Panc1 (cell line): Measurements from ENCODE around the gene MYO5B. TPM values are rescaled to one million over a fixed set of nuclear protein-coding genes. Genes with fewer than 3 reads are reported as not detected.

ENCODE experiments used
- ATAC-seq: fragments of 200-7000 bp; cut with Tn5 transposase; 2 replicates; pipeline ENCODE4 v1.9.1; 2020; ENCODE audit warnings: mild to moderate bottlenecking, moderate library complexity
- BruUV-seq: library from RNA; stranded (reverse); fragments of 400-500 nt; replicated peaks from 2 replicates; lab custom pipeline; 2021; lab: Mats Ljungman, UMichigan
- CTCF ChIA-PET: fragments of 300-600 bp; sonication (Branson Sonifier 250); formaldehyde crosslinking; loops from one replicate; lab custom pipeline; 2022; ENCODE audit warnings: antibody characterized with exemption; lab: Charles Lee
- POLR2A ChIA-PET: fragments of 300-600 bp; sonication (Branson Sonifier 250); formaldehyde crosslinking; loops from one replicate; lab custom pipeline; 2022; ENCODE audit warnings: antibody characterized with exemption; lab: Charles Lee
- DNase-seq: peaks from one replicate; pipeline ENCODE4 v3.0.0-alpha.2; 2010; ENCODE audit warnings: low read depth, low spot score
- H3K27ac ChIP-seq: 2 replicates; pipeline ENCODE4 v1.5.1; 2011; ENCODE audit warnings: mild to moderate bottlenecking, low read length, inconsistent platforms
- H3K27me3 ChIP-seq: fragments of 200-500 bp; sonication (Bioruptor generic); 2 replicates; pipeline ENCODE4 v1.6.0; 2014; ENCODE audit warnings: low read length, inconsistent platforms; ENCODE audit not compliant: control insufficient read depth, insufficient read depth
- H3K36me3 ChIP-seq: fragments of 200-500 bp; sonication (Bioruptor generic); 2 replicates; pipeline ENCODE4 v1.5.1; 2014; ENCODE audit warnings: inconsistent platforms, mild to moderate bottlenecking, low read length, moderate library complexity; ENCODE audit not compliant: control insufficient read depth, insufficient read depth
- H3K4me1 ChIP-seq: 2 replicates; pipeline ENCODE4 v1.5.1; 2011; ENCODE audit warnings: inconsistent platforms, mild to moderate bottlenecking, low read length, moderate library complexity; ENCODE audit not compliant: control insufficient read depth, insufficient read depth
- H3K4me3 ChIP-seq, 2 experiments: 2 replicates each; pipeline ENCODE4 v1.5.1; 2011 to 2012; ENCODE audit warnings: low read depth in 2 of 2, low read length in 2 of 2, mild to moderate bottlenecking in 2 of 2, inconsistent platforms in 1 of 2, moderate library complexity in 1 of 2
- H3K9me3 ChIP-seq: fragments of 200-500 bp; sonication (Bioruptor generic); 2 replicates; pipeline ENCODE4 v1.5.1; 2014; ENCODE audit warnings: low read depth, mild to moderate bottlenecking, inconsistent platforms, low read length, moderate library complexity; ENCODE audit not compliant: control insufficient read depth, insufficient read depth
- CTCF ChIP-seq: fragments of 450-650 bp; IDR thresholded peaks from 2 replicates; pipeline ENCODE4 v1.5.1; 2017; ENCODE audit warnings: mild to moderate bottlenecking
- POLR2AphosphoS5 ChIP-seq: IDR thresholded peaks from 2 replicates; pipeline ENCODE4 v1.6.1; 2012; ENCODE audit warnings: mild to moderate bottlenecking, low read depth, low read length, moderate library complexity
- SIN3A ChIP-seq: IDR thresholded peaks from 2 replicates; pipeline ENCODE4 v1.6.1; 2012; ENCODE audit warnings: low read depth, mild to moderate bottlenecking, low read length, moderate library complexity, borderline replicate concordance; ENCODE audit not compliant: insufficient read depth
- TCF7L2 ChIP-seq: IDR thresholded peaks from 2 replicates; pipeline ENCODE4 v1.6.1; 2011; ENCODE audit warnings: mild to moderate bottlenecking, low read depth, low read length, inconsistent platforms
- in situ Hi-C: cut with HindIII; loops from 2 replicates; pipeline ENCODE4 v1.10.0; 2016; ENCODE audit warnings: low sequenced_read_pairs, low pct_unique_long_range_greater_than_20kb
- intact Hi-C: fragments of 100-400 bp; cut with micrococcal nuclease; formaldehyde crosslinking; loops from one replicate; pipeline ENCODE4 v1.10.0; 2022; ENCODE audit not compliant: unreplicated experiment
- total RNA-seq: library from RNA; stranded (reverse); gene quantifications from one replicate; pipeline ENCODE4 v1.2.1, GENCODE V29; 2021; ENCODE audit not compliant: unreplicated experiment
- TF ChIP-seq, protein P1 (sequence below), 2 experiments: IDR thresholded peaks; 2 replicates each; pipeline ENCODE4 v1.6.1; 2011 to 2012; ENCODE audit warnings: low read depth in 2 of 2, control low read depth in 1 of 2, low read length in 1 of 2, mild to moderate bottlenecking in 1 of 2, moderate library complexity in 1 of 2; ENCODE audit not compliant: insufficient read depth in 1 of 2

MYO5B gene
- total RNA-seq, 1 experiment from 2014 or later = 0.31 TPM

DNA sequence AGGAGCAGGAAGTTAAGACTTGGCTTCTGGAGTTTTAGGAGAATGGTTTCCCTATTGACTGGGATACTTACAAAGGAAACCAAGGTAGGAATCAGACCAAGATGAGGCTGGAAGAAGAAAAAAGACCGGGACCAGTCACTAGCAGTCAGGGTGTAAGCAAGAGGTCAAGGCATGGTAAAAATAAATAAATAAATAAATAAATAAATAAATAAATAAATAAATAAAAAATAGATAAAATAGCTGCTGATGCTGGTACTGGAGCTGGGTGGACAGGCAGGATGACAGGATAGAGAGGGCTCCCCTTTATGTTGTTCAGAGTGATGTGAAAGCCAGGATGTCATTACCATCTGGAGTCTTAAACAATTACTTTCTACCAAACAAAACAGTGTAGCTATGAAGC lies 89.9 kb downstream of the MYO5B start:
- ChIA-PET POLR2A (no interaction called here), CTCF (no interaction called here)
- DNase-seq = no peak
- Histone ChIP-seq H3K9me3 (no peaks in the 10 kb centered on the region), H3K27me3 (no peaks in the 10 kb centered on the region), H3K27ac (no peak overlapping the region), H3K4me3 (no peak overlapping the region), H3K4me1 (no peaks in the 10 kb centered on the region), H3K36me3 (no peaks in the 10 kb centered on the region)
- in situ Hi-C loops (no loop called here), intact Hi-C loops (no loop called here)
- TF ChIP-seq CTCF = no peak
- TF ChIP-seq POLR2AphosphoS5 = no peak
- TF ChIP-seq, protein P1, sequence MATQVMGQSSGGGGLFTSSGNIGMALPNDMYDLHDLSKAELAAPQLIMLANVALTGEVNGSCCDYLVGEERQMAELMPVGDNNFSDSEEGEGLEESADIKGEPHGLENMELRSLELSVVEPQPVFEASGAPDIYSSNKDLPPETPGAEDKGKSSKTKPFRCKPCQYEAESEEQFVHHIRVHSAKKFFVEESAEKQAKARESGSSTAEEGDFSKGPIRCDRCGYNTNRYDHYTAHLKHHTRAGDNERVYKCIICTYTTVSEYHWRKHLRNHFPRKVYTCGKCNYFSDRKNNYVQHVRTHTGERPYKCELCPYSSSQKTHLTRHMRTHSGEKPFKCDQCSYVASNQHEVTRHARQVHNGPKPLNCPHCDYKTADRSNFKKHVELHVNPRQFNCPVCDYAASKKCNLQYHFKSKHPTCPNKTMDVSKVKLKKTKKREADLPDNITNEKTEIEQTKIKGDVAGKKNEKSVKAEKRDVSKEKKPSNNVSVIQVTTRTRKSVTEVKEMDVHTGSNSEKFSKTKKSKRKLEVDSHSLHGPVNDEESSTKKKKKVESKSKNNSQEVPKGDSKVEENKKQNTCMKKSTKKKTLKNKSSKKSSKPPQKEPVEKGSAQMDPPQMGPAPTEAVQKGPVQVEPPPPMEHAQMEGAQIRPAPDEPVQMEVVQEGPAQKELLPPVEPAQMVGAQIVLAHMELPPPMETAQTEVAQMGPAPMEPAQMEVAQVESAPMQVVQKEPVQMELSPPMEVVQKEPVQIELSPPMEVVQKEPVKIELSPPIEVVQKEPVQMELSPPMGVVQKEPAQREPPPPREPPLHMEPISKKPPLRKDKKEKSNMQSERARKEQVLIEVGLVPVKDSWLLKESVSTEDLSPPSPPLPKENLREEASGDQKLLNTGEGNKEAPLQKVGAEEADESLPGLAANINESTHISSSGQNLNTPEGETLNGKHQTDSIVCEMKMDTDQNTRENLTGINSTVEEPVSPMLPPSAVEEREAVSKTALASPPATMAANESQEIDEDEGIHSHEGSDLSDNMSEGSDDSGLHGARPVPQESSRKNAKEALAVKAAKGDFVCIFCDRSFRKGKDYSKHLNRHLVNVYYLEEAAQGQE (IDR thresholded peaks at IDR 0.05; ENCODE audit: insufficient read depth in 1 of 2, low read depth in 2 of 2, low read length in 1 of 2) = no peak
- TF ChIP-seq TCF7L2 = no peak
- no peak for TF ChIP-seq SIN3A
- BruUV-seq = no TSS peak
- no peak for ATAC-seq

- ATAC-seq (no peak), DNase-seq (no peak)
- Histone ChIP-seq H3K27ac (no peak overlapping the region), H3K27me3 (no peaks in the 10 kb centered on the region), H3K4me1 (no peaks in the 10 kb centered on the region), H3K4me3 (no peak overlapping the region), H3K36me3 (no peaks in the 10 kb centered on the region), H3K9me3 (no peaks in the 10 kb centered on the region)
- ChIA-PET POLR2A (no interaction called here), CTCF (no interaction called here)
- no TSS peak for BruUV-seq
- TF ChIP-seq POLR2AphosphoS5 (no peak), TCF7L2 (no peak), CTCF (no peak), SIN3A (no peak)
- TF ChIP-seq, protein P1 (IDR thresholded peaks at IDR 0.05; ENCODE audit: insufficient read depth in 1 of 2, low read depth in 2 of 2, low read length in 1 of 2) = no peak
- intact Hi-C loops (no loop called here), in situ Hi-C loops (no loop called here)
These were observed 90.5 kb downstream of the MYO5B start for GRCh38 chr18:50104421-50104820.
